ENCODE measurements around the gene DNPH1. TPM values are rescaled to one million over a fixed set of nuclear protein-coding genes. Genes with fewer than 3 reads are reported as not detected.

The DNPH1 gene
- total and polyA plus RNA-seq, 9 of the 15 experiments (the other 6 are each of a cell fraction or from before 2014, with no cell fraction given) = 7.3 to 300 (median 68.7) TPM

GRCh38 chr6:43267619-43268354 is 38.5 kb upstream of the DNPH1 start (continued):
- TF ChIP-seq JUND (IDR thresholded peaks at IDR 0.05; ENCODE audit: borderline replicate concordance, low read depth, low read length) = 0 out of 2 replicates have a peak, but pooled peaks have one; percentile 4
- TF ChIP-seq JUND (tag; IDR thresholded peaks at IDR 0.05; ENCODE audit: borderline replicate concordance, low read depth, low read length) = peak; percentile 14; the same call in 1 of the 3 replicates
- TF ChIP-seq, protein P1, sequence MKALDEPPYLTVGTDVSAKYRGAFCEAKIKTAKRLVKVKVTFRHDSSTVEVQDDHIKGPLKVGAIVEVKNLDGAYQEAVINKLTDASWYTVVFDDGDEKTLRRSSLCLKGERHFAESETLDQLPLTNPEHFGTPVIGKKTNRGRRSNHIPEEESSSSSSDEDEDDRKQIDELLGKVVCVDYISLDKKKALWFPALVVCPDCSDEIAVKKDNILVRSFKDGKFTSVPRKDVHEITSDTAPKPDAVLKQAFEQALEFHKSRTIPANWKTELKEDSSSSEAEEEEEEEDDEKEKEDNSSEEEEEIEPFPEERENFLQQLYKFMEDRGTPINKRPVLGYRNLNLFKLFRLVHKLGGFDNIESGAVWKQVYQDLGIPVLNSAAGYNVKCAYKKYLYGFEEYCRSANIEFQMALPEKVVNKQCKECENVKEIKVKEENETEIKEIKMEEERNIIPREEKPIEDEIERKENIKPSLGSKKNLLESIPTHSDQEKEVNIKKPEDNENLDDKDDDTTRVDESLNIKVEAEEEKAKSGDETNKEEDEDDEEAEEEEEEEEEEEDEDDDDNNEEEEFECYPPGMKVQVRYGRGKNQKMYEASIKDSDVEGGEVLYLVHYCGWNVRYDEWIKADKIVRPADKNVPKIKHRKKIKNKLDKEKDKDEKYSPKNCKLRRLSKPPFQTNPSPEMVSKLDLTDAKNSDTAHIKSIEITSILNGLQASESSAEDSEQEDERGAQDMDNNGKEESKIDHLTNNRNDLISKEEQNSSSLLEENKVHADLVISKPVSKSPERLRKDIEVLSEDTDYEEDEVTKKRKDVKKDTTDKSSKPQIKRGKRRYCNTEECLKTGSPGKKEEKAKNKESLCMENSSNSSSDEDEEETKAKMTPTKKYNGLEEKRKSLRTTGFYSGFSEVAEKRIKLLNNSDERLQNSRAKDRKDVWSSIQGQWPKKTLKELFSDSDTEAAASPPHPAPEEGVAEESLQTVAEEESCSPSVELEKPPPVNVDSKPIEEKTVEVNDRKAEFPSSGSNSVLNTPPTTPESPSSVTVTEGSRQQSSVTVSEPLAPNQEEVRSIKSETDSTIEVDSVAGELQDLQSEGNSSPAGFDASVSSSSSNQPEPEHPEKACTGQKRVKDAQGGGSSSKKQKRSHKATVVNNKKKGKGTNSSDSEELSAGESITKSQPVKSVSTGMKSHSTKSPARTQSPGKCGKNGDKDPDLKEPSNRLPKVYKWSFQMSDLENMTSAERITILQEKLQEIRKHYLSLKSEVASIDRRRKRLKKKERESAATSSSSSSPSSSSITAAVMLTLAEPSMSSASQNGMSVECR (CRISPR knock-in tag; IDR thresholded peaks at IDR 0.05) = no peak
- TF ChIP-seq ARNT (IDR thresholded peaks at IDR 0.05) = peak in 1 of 2 experiments; percentile 35; a peak in 1 of 4 replicates
- no peak for TF ChIP-seq KHSRP (IDR thresholded peaks at IDR 0.05)
- no peak for TF ChIP-seq ZNF121 (CRISPR knock-in tag; conservative IDR thresholded peaks at IDR 0.05)
- TF ChIP-seq, protein P2, sequence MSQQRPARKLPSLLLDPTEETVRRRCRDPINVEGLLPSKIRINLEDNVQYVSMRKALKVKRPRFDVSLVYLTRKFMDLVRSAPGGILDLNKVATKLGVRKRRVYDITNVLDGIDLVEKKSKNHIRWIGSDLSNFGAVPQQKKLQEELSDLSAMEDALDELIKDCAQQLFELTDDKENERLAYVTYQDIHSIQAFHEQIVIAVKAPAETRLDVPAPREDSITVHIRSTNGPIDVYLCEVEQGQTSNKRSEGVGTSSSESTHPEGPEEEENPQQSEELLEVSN (IDR thresholded peaks at IDR 0.05; ENCODE audit: borderline replicate concordance in 1 of 2, extremely low read depth in 1 of 2, insufficient read depth in 1 of 2, insufficient read length in 1 of 2, low read depth in 1 of 2, low read length in 1 of 2, poor library complexity in 1 of 2, severe bottlenecking in 1 of 2) = peak; percentile 78 to 90
- TF ChIP-seq, protein P3, sequence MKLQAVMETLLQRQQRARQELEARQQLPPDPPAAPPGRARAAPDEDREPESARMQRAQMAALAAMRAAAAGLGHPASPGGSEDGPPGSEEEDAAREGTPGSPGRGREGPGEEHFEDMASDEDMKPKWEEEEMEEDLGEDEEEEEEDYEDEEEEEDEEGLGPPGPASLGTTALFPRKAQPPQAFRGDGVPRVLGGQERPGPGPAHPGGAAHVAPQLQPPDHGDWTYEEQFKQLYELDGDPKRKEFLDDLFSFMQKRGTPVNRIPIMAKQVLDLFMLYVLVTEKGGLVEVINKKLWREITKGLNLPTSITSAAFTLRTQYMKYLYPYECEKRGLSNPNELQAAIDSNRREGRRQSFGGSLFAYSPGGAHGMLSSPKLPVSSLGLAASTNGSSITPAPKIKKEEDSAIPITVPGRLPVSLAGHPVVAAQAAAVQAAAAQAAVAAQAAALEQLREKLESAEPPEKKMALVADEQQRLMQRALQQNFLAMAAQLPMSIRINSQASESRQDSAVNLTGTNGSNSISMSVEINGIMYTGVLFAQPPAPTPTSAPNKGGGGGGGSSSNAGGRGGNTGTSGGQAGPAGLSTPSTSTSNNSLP (IDR thresholded peaks at IDR 0.05; ENCODE audit: borderline replicate concordance, low read depth, low read length) = no peak
- TF ChIP-seq TRIM24 (IDR thresholded peaks at IDR 0.05) = 0 out of 4 replicates have a peak, but pooled peaks of 1 of the 2 experiments have one; percentile 41
- TF ChIP-seq TEAD4 (IDR thresholded peaks at IDR 0.05; ENCODE audit: low read length) = peak; percentile 50
- TF ChIP-seq TEAD4 (CRISPR knock-in tag; IDR thresholded peaks at IDR 0.05; ENCODE audit: borderline replicate concordance) = no peak
- no peak for TF ChIP-seq SAP30 (IDR thresholded peaks at IDR 0.05; ENCODE audit: borderline replicate concordance, insufficient read depth, low read depth, low read length, poor library complexity, severe bottlenecking)
- 0 out of 2 replicates have a peak, but pooled peaks have one; percentile 33 for TF ChIP-seq FOXA1 (IDR thresholded peaks at IDR 0.05; ENCODE audit: borderline replicate concordance)
- TF ChIP-seq, protein P4, sequence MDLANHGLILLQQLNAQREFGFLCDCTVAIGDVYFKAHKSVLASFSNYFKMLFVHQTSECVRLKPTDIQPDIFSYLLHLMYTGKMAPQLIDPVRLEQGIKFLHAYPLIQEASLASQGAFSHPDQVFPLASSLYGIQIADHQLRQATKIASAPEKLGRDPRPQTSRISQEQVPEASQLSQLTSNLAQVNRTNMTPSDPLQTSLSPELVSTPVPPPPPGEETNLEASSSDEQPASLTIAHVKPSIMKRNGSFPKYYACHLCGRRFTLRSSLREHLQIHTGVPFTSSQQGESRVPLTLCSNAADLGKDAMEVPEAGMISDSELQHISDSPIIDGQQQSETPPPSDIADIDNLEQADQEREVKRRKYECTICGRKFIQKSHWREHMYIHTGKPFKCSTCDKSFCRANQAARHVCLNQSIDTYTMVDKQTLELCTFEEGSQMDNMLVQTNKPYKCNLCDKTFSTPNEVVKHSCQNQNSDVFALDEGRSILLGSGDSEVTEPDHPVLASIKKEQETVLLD (IDR thresholded peaks at IDR 0.05) = peak; percentile 71
